KOPT-K1 (cell line): ENCODE results near the gene OMA1.
"Not testable (repeated sequence)": the region's sequence is repeated elsewhere in the genome, so short reads cannot be mapped to it uniquely, and the experiment has no call there.

Source experiments
- H3K27ac ChIP-seq: fragments of 200-600 bp; sonication (generic); 2 replicates; pipeline ENCODE4 v1.5.1; 2016; ENCODE audit warnings: antibody characterized with exemption, mild to moderate bottlenecking, low read depth, low read length; ENCODE audit not compliant: poor library complexity, severe bottlenecking
- H3K36me3 ChIP-seq: fragments of 200-600 bp; sonication (generic); 2 replicates; pipeline ENCODE4 v1.5.1; 2017; ENCODE audit warnings: antibody characterized with exemption, mild to moderate bottlenecking, low read length, moderate library complexity; ENCODE audit not compliant: insufficient read depth
- H3K9me3 ChIP-seq: fragments of 200-600 bp; sonication (generic); 2 replicates; pipeline ENCODE4 v1.5.1; 2017; ENCODE audit warnings: antibody characterized with exemption, low read length, mild to moderate bottlenecking; ENCODE audit not compliant: insufficient read depth, poor library complexity, severe bottlenecking

Gene OMA1

DNA sequence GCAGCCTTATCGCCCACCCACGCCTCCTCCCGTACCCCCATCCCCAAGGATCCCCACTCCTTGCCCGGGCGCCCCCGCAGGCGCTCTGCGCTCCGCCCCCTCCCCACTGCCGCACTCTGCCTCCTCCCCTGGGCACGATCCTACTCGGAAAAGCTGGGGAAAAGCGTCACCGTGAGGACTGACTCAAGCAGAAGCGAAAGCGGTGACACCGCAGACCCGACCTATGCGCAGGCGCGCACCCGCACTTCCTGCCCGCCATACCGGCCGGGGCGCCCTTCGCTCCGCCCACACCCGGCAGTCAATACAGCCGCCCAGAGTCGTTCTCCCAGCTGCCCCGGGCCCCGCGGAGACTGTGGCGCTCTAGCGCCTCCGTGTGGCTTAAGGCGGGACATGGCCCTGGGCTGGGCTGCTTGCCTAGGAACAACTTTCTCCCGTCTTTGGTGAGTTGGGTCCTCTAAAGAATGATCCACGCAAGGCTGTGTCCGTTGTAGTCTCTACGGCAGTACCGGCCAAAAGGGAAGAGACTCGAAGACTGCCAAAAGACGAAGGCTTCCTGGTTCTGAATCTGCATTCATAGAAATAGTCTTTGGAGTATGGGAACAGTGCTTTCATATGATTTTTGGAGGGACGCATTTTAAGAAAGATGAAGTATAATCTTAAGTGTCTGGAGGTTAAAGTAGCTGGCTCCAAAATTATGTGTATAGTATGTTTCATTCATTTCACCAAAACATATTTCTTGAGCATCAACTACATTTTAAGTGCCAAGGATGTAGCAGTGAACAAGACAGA lies at the start of gene OMA1:
Gene OMA1, minus strand, starts transcription at position 207 of the 789 bp plus-strand sequence. CDS start 7,432 bp downstream, outside the sequence.
- no peaks in the 10 kb centered on the region for H3K9me3 ChIP-seq
- H3K27ac ChIP-seq, result peak within 1 kb of the TSS; percentile 82
- H3K36me3 ChIP-seq, result no peaks in the 10 kb centered on the region

GRCh38 chr1:58594546-58594945 lies 48.0 kb upstream of the OMA1 start:
- Histone ChIP-seq H3K27ac (no peak overlapping the region), H3K36me3 (no peaks in the 10 kb centered on the region), H3K9me3 (no peaks in the 10 kb centered on the region)

DNA sequence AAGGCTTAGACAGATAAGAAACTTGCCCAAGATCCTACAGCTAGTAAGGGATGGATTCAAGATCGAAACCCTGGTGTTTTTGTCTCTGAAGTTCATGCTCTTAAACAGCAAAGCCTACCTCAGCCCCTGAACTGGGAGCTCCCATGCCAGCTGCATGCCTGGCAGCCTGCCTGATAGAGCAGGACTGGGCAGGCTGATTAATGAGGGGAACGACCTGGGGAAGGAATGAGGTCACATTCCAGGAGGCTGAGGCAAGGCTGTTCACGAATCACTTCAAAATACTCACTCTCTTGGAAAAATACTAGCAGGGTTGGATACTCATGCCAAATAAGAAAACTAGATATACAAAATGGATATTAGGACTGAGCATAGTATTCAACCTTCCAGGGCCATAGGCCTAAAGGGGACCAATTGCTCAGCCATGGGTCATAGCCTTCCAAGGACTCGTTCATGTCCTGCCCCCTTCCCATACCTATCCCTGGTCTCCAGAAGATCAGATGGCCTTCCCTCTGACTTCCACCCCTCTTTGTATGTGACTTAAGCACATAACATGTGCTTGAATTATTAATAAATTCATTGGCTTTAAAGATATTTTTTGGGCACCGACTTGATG lies 46.1 kb upstream of the OMA1 start:
- Histone ChIP-seq H3K9me3 (no peaks in the 10 kb centered on the region), H3K27ac (no peak overlapping the region), H3K36me3 (no peaks in the 10 kb centered on the region)

DNA sequence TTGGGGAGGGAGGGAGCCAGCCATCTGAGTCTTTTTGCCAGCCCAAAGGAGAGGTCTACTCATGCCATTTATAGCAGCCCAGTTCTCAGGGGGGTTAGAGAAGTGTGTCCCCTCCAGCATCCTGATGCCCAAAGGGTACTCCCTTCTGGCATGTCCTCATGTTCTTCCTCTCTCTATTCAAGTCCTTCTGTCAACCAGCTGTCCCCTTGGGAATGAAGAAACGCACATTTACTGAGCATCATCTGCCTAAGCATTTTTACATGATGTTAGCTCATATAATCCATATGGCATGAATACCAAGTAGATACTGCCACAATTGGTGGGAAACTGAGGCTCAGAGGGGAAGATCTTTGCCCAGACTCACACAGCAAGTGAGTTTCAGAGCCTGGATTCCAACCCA lies 45.3 kb upstream of the OMA1 start:
- no peaks in the 10 kb centered on the region for H3K36me3 ChIP-seq
- H3K27ac ChIP-seq, result no peak overlapping the region
- H3K9me3 ChIP-seq, result no peaks in the 10 kb centered on the region

- H3K36me3 ChIP-seq, result no peaks in the 10 kb centered on the region
- no peak overlapping the region for H3K27ac ChIP-seq
- no peaks in the 10 kb centered on the region for H3K9me3 ChIP-seq
Measured at GRCh38 chr1:58590019-58590418, 43.5 kb upstream of the OMA1 start.

GRCh38 chr1:58588396-58588795 lies 41.9 kb upstream of the OMA1 start:
- H3K9me3 ChIP-seq, result no peaks in the 10 kb centered on the region
- no peak overlapping the region for H3K27ac ChIP-seq
- H3K36me3 ChIP-seq, result no peaks in the 10 kb centered on the region

GRCh38 chr1:58587667-58588066 lies 41.1 kb upstream of the OMA1 start:
- Histone ChIP-seq H3K36me3 (no peaks in the 10 kb centered on the region), H3K9me3 (no peaks in the 10 kb centered on the region), H3K27ac (no peak overlapping the region)

GRCh38 chr1:58586271-58586670 lies 39.7 kb upstream of the OMA1 start:
- Histone ChIP-seq H3K9me3 (no peaks in the 10 kb centered on the region), H3K36me3 (no peaks in the 10 kb centered on the region), H3K27ac (no peak overlapping the region)

DNA sequence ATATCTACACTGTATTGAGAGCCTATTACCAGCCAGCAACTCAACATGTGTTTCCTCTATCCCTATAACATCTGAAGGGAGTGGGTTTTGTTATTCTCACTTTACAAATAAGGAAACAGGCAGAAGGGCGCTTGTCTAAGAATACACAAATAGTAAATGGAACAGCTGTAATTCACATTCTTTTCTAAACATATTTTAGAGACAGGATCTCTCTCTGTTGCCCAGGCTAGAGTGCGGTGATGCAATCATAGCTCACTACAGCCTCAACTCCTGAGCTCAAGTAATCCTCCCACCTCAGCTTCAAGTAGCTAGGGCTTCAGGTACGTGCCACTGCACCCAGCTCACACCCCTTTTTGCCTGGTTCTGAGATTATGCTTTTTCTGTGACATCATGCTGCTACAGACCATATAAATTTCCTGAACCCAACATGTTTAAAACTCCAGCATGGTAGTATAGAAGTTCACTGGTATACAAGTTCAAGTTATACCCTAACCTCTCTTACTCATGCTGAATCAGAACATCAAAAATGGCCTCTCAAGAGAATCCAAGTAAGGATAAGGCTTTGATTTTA lies 39.1 kb upstream of the OMA1 start:
- H3K36me3 ChIP-seq, result no peaks in the 10 kb centered on the region
- H3K9me3 ChIP-seq, result no peaks in the 10 kb centered on the region
- H3K27ac ChIP-seq, result no peak overlapping the region

DNA sequence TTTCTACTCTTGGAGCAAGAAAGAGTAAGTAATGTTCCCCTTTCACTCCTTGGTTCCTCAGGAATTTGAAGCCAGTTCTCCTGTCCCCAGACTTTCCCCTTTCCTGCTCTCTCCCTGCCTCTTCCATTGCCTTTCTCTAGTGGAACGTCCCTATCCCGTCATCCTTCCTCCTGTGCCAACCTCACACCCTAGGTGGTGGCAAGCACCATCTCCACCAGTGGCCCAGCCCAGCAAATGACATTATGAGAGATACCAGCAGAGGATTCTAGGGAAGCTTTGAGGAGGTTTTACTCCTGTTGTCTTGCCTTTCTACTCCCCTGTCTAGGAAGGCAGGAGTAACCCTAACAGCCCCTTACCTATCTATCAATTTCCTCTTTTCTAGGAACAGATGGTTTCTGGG lies 38.6 kb upstream of the OMA1 start:
- Histone ChIP-seq H3K9me3 (no peaks in the 10 kb centered on the region), H3K27ac (no peak overlapping the region), H3K36me3 (no peaks in the 10 kb centered on the region)

GRCh38 chr1:58584082-58584895 lies 37.8 kb upstream of the OMA1 start:
- Histone ChIP-seq H3K36me3 (no peaks in the 10 kb centered on the region), H3K27ac (no peak overlapping the region)

GRCh38 chr1:58583496-58583895 lies 37.0 kb upstream of the OMA1 start:
- Histone ChIP-seq H3K9me3 (no peaks in the 10 kb centered on the region), H3K27ac (no peak overlapping the region)

More at GRCh38 chr1:58584082-58584895, 37.8 kb upstream of the OMA1 start:
- H3K9me3 ChIP-seq, result no peaks in the 10 kb centered on the region

DNA sequence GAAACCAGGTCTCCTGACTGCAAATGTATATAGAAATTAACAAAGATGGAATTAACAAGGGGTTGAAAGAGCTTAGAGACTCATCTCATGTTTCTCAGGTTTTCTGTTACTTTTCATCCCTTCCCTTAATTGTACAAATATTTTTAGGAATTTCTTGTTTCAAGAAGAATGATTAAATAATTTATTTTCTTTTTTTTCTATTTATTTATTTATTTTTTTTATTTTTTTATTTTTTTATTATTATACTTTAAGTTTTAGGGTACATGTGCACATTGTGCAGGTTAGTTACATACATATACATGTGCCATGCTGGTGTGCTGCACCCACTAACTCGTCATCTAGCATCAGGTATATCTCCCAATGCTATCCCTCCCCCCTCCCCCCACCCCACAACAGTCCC lies 35.6 kb upstream of the OMA1 start:
- H3K36me3 ChIP-seq, H3K9me3 ChIP-seq, H3K27ac ChIP-seq: not testable (repeated sequence)

More at GRCh38 chr1:58583496-58583895, 37.0 kb upstream of the OMA1 start:
- H3K36me3 ChIP-seq, result no peaks in the 10 kb centered on the region

GRCh38 chr1:58581641-58582040 lies 35.1 kb upstream of the OMA1 start:
- H3K27ac ChIP-seq, result no peak overlapping the region
- no peaks in the 10 kb centered on the region for H3K36me3 ChIP-seq
- H3K9me3 ChIP-seq, result no peaks in the 10 kb centered on the region

DNA sequence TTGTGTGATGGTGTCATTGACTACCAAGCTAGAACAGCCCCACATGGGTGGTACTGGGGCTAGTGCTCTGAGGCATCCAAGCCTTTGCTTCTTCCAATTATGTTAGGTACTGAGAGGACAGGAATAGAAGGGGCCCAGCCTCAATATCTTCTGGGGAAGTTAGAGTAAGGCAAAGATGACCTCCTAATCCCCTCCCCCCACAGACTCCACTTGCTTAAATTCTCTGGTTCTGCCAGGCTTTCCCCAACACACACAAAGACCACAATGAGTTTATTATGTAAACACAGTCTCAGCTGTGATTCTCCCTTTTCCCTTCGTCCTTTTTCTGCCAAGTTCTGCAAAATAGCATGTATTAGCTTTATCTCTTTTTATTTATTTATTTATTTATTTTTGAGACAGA lies 33.7 kb upstream of the OMA1 start:
- Histone ChIP-seq H3K36me3 (no peaks in the 10 kb centered on the region), H3K27ac (no peak overlapping the region)

More for the DNA sequence above, 33.7 kb upstream of the OMA1 start:
- H3K9me3 ChIP-seq, result no peaks in the 10 kb centered on the region
